Osteoblast (primary cell): ENCODE results near the gene PPP1R9B. TPM values are rescaled to one million over a fixed set of nuclear protein-coding genes. Genes with fewer than 3 reads are reported as not detected.
A peak's percentile ranks its signal among the peaks of the same experiment; 100 is the strongest.

Experiments used
- DNase-seq: peaks from one replicate; pipeline ENCODE4 v3.0.0; 2011; ENCODE audit warnings: low spot score, mixed read lengths; ENCODE audit not compliant: insufficient read length; ENCODE audit errors: missing footprints
- H2AFZ ChIP-seq: 2 replicates; pipeline ENCODE4 v1.6.0; 2011; ENCODE audit warnings: mild to moderate bottlenecking, low read length
- H3K27ac ChIP-seq: 2 replicates; pipeline ENCODE4 v1.5.1; 2011; ENCODE audit warnings: mild to moderate bottlenecking, low read depth, low read length, moderate library complexity
- H3K27me3 ChIP-seq: 2 replicates; pipeline ENCODE4 v1.6.0; 2012; ENCODE audit warnings: mild to moderate bottlenecking, control low read depth, inconsistent platforms, low read length, moderate library complexity; ENCODE audit not compliant: insufficient read depth
- H3K36me3 ChIP-seq: 2 replicates; pipeline ENCODE4 v1.5.1; 2011; ENCODE audit warnings: mild to moderate bottlenecking, low read length, control low read depth, moderate library complexity; ENCODE audit not compliant: insufficient read depth
- H3K4me1 ChIP-seq: 2 replicates; pipeline ENCODE4 v1.5.1; 2011; ENCODE audit warnings: mild to moderate bottlenecking, low read length, control low read depth, moderate library complexity; ENCODE audit not compliant: insufficient read depth
- H3K4me2 ChIP-seq: 2 replicates; pipeline ENCODE4 v1.6.0; 2011; ENCODE audit warnings: mild to moderate bottlenecking, low read length; ENCODE audit not compliant: insufficient read depth
- H3K4me3 ChIP-seq: fragments of 200-600 bp; sonication (generic); 3 replicates; pipeline ENCODE4 v1.5.1; 2012; ENCODE audit warnings: mild to moderate bottlenecking, low read length, inconsistent platforms; ENCODE audit not compliant: insufficient read depth
- H3K79me2 ChIP-seq: 2 replicates; pipeline ENCODE4 v1.6.0; 2012; ENCODE audit warnings: mild to moderate bottlenecking, low read length, control low read depth, inconsistent platforms; ENCODE audit not compliant: insufficient read depth
- H3K9me3 ChIP-seq: 2 replicates; pipeline ENCODE4 v1.5.1; 2011; ENCODE audit warnings: low read depth, low read length, control low read depth
- H4K20me1 ChIP-seq: 2 replicates; pipeline ENCODE4 v1.6.0; 2012; ENCODE audit warnings: mild to moderate bottlenecking, low read length, control low read depth; ENCODE audit not compliant: insufficient read depth
- CTCF ChIP-seq: IDR thresholded peaks from 2 replicates; pipeline ENCODE4 v1.5.1; 2011; ENCODE audit warnings: mild to moderate bottlenecking, low read depth, low read length, moderate library complexity; ENCODE audit errors: extremely low read depth
- total RNA-seq: library from RNA; depleted of rRNA; stranded (reverse); fragments of >200 nt; gene quantifications from 2 replicates; pipeline ENCODE4 v1.2.3, GENCODE V29; 2012

PPP1R9B gene
- total RNA-seq, 1 donor: 48.9 TPM

GRCh38 chr17:50189550-50190292 is 39.2 kb upstream of the PPP1R9B start:
- Histone ChIP-seq H3K4me3 (no peak overlapping the region), H3K4me2 (no peak overlapping the region), H3K27me3 (no peaks in the 10 kb centered on the region), H3K27ac (peak overlapping the region; percentile 96), H4K20me1 (peaks cover 89% of the 10 kb centered on the region), H3K79me2 (peaks cover 43% of the 10 kb centered on the region), H2AFZ (no peak overlapping the region), H3K36me3 (peaks cover 100% of the 10 kb centered on the region), H3K4me1 (peaks cover 39% of the 10 kb centered on the region), H3K9me3 (no peaks in the 10 kb centered on the region)
- no peak for DNase-seq
- TF ChIP-seq CTCF: no peak

DNA sequence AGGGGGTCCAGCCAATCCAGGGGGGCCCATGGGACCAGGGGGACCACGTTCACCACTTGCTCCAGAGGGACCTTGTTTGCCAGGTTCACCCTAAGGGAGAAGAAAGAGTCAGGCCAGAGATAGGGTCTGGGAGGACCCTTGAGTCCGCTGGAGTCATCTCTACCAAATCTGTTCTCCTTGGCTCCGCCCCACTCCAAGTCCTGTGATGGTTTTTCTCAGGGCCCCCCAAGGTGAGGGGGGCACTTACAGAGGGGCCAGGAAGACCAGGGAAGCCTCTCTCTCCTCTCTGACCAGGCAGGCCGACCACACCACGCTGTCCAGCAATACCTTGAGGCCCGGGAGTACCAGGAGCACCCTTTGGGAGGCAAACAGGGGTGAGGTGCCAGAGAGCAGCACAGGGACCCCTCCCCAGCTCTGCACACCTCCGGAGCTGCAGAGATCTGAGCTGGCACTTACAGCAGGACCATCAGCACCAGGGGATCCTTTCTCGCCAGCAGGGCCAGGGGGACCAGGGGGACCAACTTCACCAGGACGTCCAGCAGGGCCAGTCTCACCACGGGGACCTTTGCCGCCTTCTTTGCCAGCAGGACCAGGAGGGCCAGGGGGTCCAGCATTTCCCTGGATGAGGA is 38.6 kb upstream of the PPP1R9B start:
- no peak overlapping the region for H2AFZ ChIP-seq
- H3K4me1 ChIP-seq: peaks cover 34% of the 10 kb centered on the region
- no peaks in the 10 kb centered on the region for H3K9me3 ChIP-seq
- peaks cover 37% of the 10 kb centered on the region for H3K79me2 ChIP-seq
- H4K20me1 ChIP-seq: peaks cover 85% of the 10 kb centered on the region
- no peak overlapping the region for H3K4me2 ChIP-seq
- H3K4me3 ChIP-seq: no peak overlapping the region
- H3K36me3 ChIP-seq: peaks cover 98% of the 10 kb centered on the region
- no peak for DNase-seq
- peak overlapping the region; percentile 96 for H3K27ac ChIP-seq
- TF ChIP-seq CTCF: no peak
- no peaks in the 10 kb centered on the region for H3K27me3 ChIP-seq

- H3K36me3 ChIP-seq: peaks cover 98% of the 10 kb centered on the region
- no peak for DNase-seq
- H3K27me3 ChIP-seq: no peaks in the 10 kb centered on the region
- no peak overlapping the region for H2AFZ ChIP-seq
- H3K27ac ChIP-seq: peak overlapping the region; percentile 96
- peaks cover 85% of the 10 kb centered on the region for H4K20me1 ChIP-seq
- H3K79me2 ChIP-seq: peaks cover 32% of the 10 kb centered on the region
- no peak overlapping the region for H3K4me3 ChIP-seq
- no peaks in the 10 kb centered on the region for H3K9me3 ChIP-seq
- H3K4me2 ChIP-seq: no peak overlapping the region
- H3K4me1 ChIP-seq: peaks cover 33% of the 10 kb centered on the region
- TF ChIP-seq CTCF: no peak
These were observed 38.0 kb upstream of the PPP1R9B start for GRCh38 chr17:50188531-50188920.
